ENCODE data around the gene SNRPN. TPM values are rescaled to one million over a fixed set of nuclear protein-coding genes. Genes with fewer than 3 reads are reported as not detected.

The SNRPN gene
- total and polyA plus RNA-seq, 2 of the 4 experiments (the other 2 are of a cell fraction) = 123 to 185 TPM

GRCh38 chr15:24917431-24917830 lies 37.4 kb upstream of the SNRPN start:
- no peak overlapping the region for H4K91ac ChIP-seq (ENCODE audit: insufficient read depth, low read depth, low read length)
- H3K56ac ChIP-seq (ENCODE audit: extremely low read depth, insufficient read depth, low read length) = no peak overlapping the region
- no peak overlapping the region for H2BK120ac ChIP-seq (ENCODE audit: low read depth, low read length)
- POLR2A ChIA-PET (ENCODE audit: unreplicated experiment) = no interaction called here
- dilution Hi-C loops (cut with HindIII; ENCODE audit: low sequenced_read_pairs, unreplicated experiment) (no loop called here), in situ Hi-C loops (cut with MboI; ENCODE audit: low sequenced_read_pairs) (no loop called here), intact Hi-C loops (cut with micrococcal nuclease) (no loop called here)
- H4K8ac ChIP-seq (ENCODE audit: low read depth in 2 of 2, low read length in 2 of 2) = no peak overlapping the region
- no peak for DNase-seq
- H3K27ac ChIP-seq (ENCODE audit: insufficient read depth, low read length) = no peak overlapping the region
- H2BK15ac ChIP-seq (ENCODE audit: low read depth, low read length) = no peak overlapping the region
- H3K27me3 ChIP-seq (ENCODE audit: control insufficient read depth, insufficient read depth, low read length) = no peaks in the 10 kb centered on the region
- no peak overlapping the region for H3K18ac ChIP-seq (ENCODE audit: low read depth, low read length)
- H2AFZ ChIP-seq (replicated peaks; ENCODE audit: low read length, poor library complexity) = no peak overlapping the region
- peaks cover 4% of the 10 kb centered on the region; the same call in 1 of the 2 replicates for H3K36me3 ChIP-seq (ENCODE audit: control insufficient read depth, insufficient read depth, low read length)
- whole genome bisulfite sequencing, 2 experiments (ENCODE audit: extremely low coverage in 2 of 2, insufficient read length in 1 of 2) = no CpG with 5 or more reads among the region's 14 CpGs
- no TSS peak for BruUV-seq (replicated peaks)
- no peak overlapping the region for H3K4me3 ChIP-seq (ENCODE audit: insufficient read depth, low read depth, low read length)
- CTCF ChIA-PET = no interaction called here
- no peak overlapping the region for H3K4me2 ChIP-seq (ENCODE audit: low read depth, low read length)
- H2BK20ac ChIP-seq (ENCODE audit: low read depth, low read length) = no peak overlapping the region
- H3K14ac ChIP-seq (replicated peaks; ENCODE audit: low read depth, low read length) = no peak overlapping the region
- H3K4me1 ChIP-seq (ENCODE audit: control insufficient read depth, insufficient read depth, low read length) = no peaks in the 10 kb centered on the region
- no peak overlapping the region for H2BK5ac ChIP-seq (ENCODE audit: low read depth, low read length, poor library complexity, severe bottlenecking)
- H3K79me1 ChIP-seq (ENCODE audit: low read depth in 1 of 2, low read length in 2 of 2) = no peaks in the 10 kb centered on the region
- no peak overlapping the region for H2AK9ac ChIP-seq (replicated peaks; ENCODE audit: low read depth, low read length, poor library complexity)
- H3K23ac ChIP-seq (ENCODE audit: low read depth, low read length) = no peak overlapping the region
- no peak overlapping the region for H3K9ac ChIP-seq (ENCODE audit: low read depth, low read length)
- no peak overlapping the region for H2AK5ac ChIP-seq (ENCODE audit: low read depth, low read length)
- H4K5ac ChIP-seq (ENCODE audit: low read depth, low read length) = no peak overlapping the region
- peaks cover 3% of the 10 kb centered on the region for H3K9me3 ChIP-seq (ENCODE audit: control insufficient read depth, insufficient read depth, low read length)
- H4K20me1 ChIP-seq (ENCODE audit: insufficient read depth, low read length) = no peaks in the 10 kb centered on the region
- no peak overlapping the region for H3K4ac ChIP-seq (ENCODE audit: low read depth, low read length)
- H3K9me1 ChIP-seq (ENCODE audit: insufficient read depth, low read length) = no peaks in the 10 kb centered on the region
- no peak for ATAC-seq (ENCODE audit: low read depth)
- no peak for TF ChIP-seq SMC3 (IDR thresholded peaks at IDR 0.05; ENCODE audit: low read depth, low read length)
- TF ChIP-seq MXI1 (IDR thresholded peaks at IDR 0.05; ENCODE audit: borderline replicate concordance, low read depth, low read length) = no peak
- TF ChIP-seq RFX5 (IDR thresholded peaks at IDR 0.05; ENCODE audit: low read depth, low read length) = no peak
- TF ChIP-seq, protein P1, sequence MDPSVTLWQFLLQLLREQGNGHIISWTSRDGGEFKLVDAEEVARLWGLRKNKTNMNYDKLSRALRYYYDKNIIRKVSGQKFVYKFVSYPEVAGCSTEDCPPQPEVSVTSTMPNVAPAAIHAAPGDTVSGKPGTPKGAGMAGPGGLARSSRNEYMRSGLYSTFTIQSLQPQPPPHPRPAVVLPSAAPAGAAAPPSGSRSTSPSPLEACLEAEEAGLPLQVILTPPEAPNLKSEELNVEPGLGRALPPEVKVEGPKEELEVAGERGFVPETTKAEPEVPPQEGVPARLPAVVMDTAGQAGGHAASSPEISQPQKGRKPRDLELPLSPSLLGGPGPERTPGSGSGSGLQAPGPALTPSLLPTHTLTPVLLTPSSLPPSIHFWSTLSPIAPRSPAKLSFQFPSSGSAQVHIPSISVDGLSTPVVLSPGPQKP (IDR thresholded peaks at IDR 0.05; ENCODE audit: borderline replicate concordance, low read depth, low read length) = no peak
- no peak for TF ChIP-seq BHLHE40 (IDR thresholded peaks at IDR 0.05; ENCODE audit: low read depth, low read length)
- no peak for TF ChIP-seq CHD1 (IDR thresholded peaks at IDR 0.05; ENCODE audit: low read depth, low read length)
- no peak for TF ChIP-seq RAD21 (IDR thresholded peaks at IDR 0.05; ENCODE audit: low read length)
- no peak for TF ChIP-seq FOS (IDR thresholded peaks at IDR 0.05; ENCODE audit: low read depth, low read length)
